HCT116 (cell line): Measurements from ENCODE around the gene ANAPC2. TPM values are rescaled to one million over a fixed set of nuclear protein-coding genes. Genes with fewer than 3 reads are reported as not detected.

Experiments
- ATAC-seq: fragments of 200-7000 bp; cut with Tn5 transposase; 2 replicates; pipeline ENCODE4 v1.9.1; 2020; ENCODE audit warnings: mild to moderate bottlenecking, moderate library complexity
- BruUV-seq: library from RNA; stranded (reverse); fragments of 400-500 nt; replicated peaks from 2 replicates; lab custom pipeline; 2021; lab: Mats Ljungman, UMichigan
- CTCF ChIA-PET: fragments of 300-600 bp; sonication (Branson Sonifier 250); formaldehyde crosslinking; loops from one replicate; lab custom pipeline; 2021; ENCODE audit warnings: antibody characterized with exemption; lab: Charles Lee
- POLR2A ChIA-PET: fragments of 300-600, 350-600 bp; sonication (Branson Sonifier 250); formaldehyde crosslinking; loops from one replicate; lab custom pipeline; 2021; ENCODE audit warnings: antibody characterized with exemption; lab: Charles Lee
- RAD21 ChIA-PET, 2 experiments: fragments of 300-600 bp; sonication (Branson Sonifier 250); formaldehyde crosslinking; loops; one replicate each; lab custom pipeline; 2023; ENCODE audit warnings: low total read pairs in 2 of 2; ENCODE audit not compliant: uncharacterized antibody in 2 of 2, unreplicated experiment in 2 of 2, low non-redundant PET in 1 of 2; lab: Charles Lee
- DNase-seq: peaks from one replicate; pipeline ENCODE4 v3.0.0-alpha.2; 2010; ENCODE audit warnings: low read depth, low spot score
- H2AFZ ChIP-seq: fragments of 200-600 bp; shearing (Covaris generic), sonication (generic); 2 replicates; pipeline ENCODE4 v1.6.1; 2017; ENCODE audit warnings: low read depth, mixed run types, mixed read lengths, antibody characterized with exemption, low read length; ENCODE audit not compliant: poor library complexity, severe bottlenecking
- H3K27ac ChIP-seq: 2 replicates; pipeline ENCODE4 v1.5.1; 2012; ENCODE audit warnings: low read depth, low read length
- H3K27me3 ChIP-seq: fragments of 200-600 bp; sonication (generic); 2 replicates; pipeline ENCODE4 v1.6.1; 2016; ENCODE audit warnings: mixed run types, low read length, mixed read lengths; ENCODE audit not compliant: insufficient read depth
- H3K36me3 ChIP-seq, 2 experiments: fragments of 200-500 bp in 1 of 2; fragments of 200-600 bp in 1 of 2; sonication (Bioruptor generic) in 1 of 2; sonication (generic) in 1 of 2; 2 replicates each; pipeline versions ENCODE4 v1.5.1 to v1.6.1; 2014 to 2016; ENCODE audit warnings: low read length in 2 of 2, inconsistent platforms in 1 of 2, mixed read lengths in 1 of 2, mixed run types in 1 of 2; ENCODE audit not compliant: insufficient read depth in 2 of 2, control insufficient read depth in 1 of 2
- H3K4me1 ChIP-seq, 2 experiments: fragments of 200-600 bp in 1 of 2; sonication (generic) in 1 of 2; 2 replicates each; pipeline versions ENCODE4 v1.5.1 to v1.6.1; 2012 to 2017; ENCODE audit warnings: low read length in 2 of 2, inconsistent platforms in 1 of 2, mild to moderate bottlenecking in 1 of 2, mixed read lengths in 1 of 2, mixed run types in 1 of 2, moderate library complexity in 1 of 2; ENCODE audit not compliant: insufficient read depth in 2 of 2, control insufficient read depth in 1 of 2
- H3K4me2 ChIP-seq: fragments of 200-600 bp; sonication (generic); 2 replicates; pipeline ENCODE4 v1.6.1; 2017; ENCODE audit warnings: mixed run types, low read length, mixed read lengths
- H3K4me3 ChIP-seq, 2 experiments: fragments of 200-600 bp in 1 of 2; sonication (generic) in 1 of 2; replicated peaks in 1 of 2; 2 replicates each; pipeline ENCODE4 v1.5.1; 2011 to 2016; ENCODE audit warnings: low read length in 2 of 2, control low read depth in 1 of 2, low read depth in 1 of 2, mild to moderate bottlenecking in 1 of 2, mixed read lengths in 1 of 2, mixed run types in 1 of 2
- H3K79me2 ChIP-seq: fragments of 200-600 bp; sonication (generic); 2 replicates; pipeline ENCODE4 v1.6.1; 2017; ENCODE audit warnings: mild to moderate bottlenecking, mixed run types, low read length, moderate library complexity, mixed read lengths; ENCODE audit not compliant: insufficient read depth
- H3K9ac ChIP-seq: fragments of 200-600 bp; sonication (generic); 2 replicates; pipeline ENCODE4 v1.6.1; 2016; ENCODE audit warnings: low read length, mixed read lengths
- H3K9me2 ChIP-seq: fragments of 200-600 bp; sonication (generic), shearing (Covaris generic); 2 replicates; pipeline ENCODE4 v1.6.1; 2017; ENCODE audit warnings: mixed run types, mild to moderate bottlenecking, moderate library complexity; ENCODE audit not compliant: insufficient read depth
- H3K9me3 ChIP-seq, 2 experiments: fragments of 200-500 bp in 1 of 2; fragments of 200-600 bp in 1 of 2; sonication (Bioruptor generic) in 1 of 2; sonication (generic) in 1 of 2; 2 replicates each; pipeline ENCODE4 v1.6.1; 2014 to 2017; ENCODE audit warnings: low read length in 2 of 2, mixed read lengths in 2 of 2, inconsistent platforms in 1 of 2, low read depth in 1 of 2, mild to moderate bottlenecking in 1 of 2, mixed run types in 1 of 2, moderate library complexity in 1 of 2; ENCODE audit not compliant: control insufficient read depth in 1 of 2, insufficient read depth in 1 of 2
- H4K20me1 ChIP-seq: fragments of 200-600 bp; sonication (generic), shearing (Covaris generic); 2 replicates; pipeline ENCODE4 v1.6.1; 2017; ENCODE audit warnings: mixed run types, mild to moderate bottlenecking, moderate library complexity; ENCODE audit not compliant: insufficient read depth
- CBX3 ChIP-seq: IDR thresholded peaks from 2 replicates; pipeline ENCODE4 v1.6.1; 2012; ENCODE audit warnings: low read depth
- CEBPB ChIP-seq: IDR thresholded peaks from 2 replicates; pipeline ENCODE4 v1.6.1; 2012; ENCODE audit warnings: low read depth
- CTCF ChIP-seq, 3 experiments: fragments of 200-600 bp in 1 of 3; sonication (generic) in 1 of 3; IDR thresholded peaks in 2 of 3; conservative IDR thresholded peaks in 1 of 3; 2 replicates each; pipeline ENCODE4 v1.5.1; 2012 to 2017; ENCODE audit warnings: low read depth in 2 of 3, low read length in 2 of 3, antibody characterized with exemption in 1 of 3, borderline replicate concordance in 1 of 3, control low read depth in 1 of 3, mild to moderate bottlenecking in 1 of 3, mixed read lengths in 1 of 3, mixed run types in 1 of 3, moderate library complexity in 1 of 3; ENCODE audit not compliant: insufficient read depth in 1 of 3
- EGR1 ChIP-seq: IDR thresholded peaks from 2 replicates; pipeline ENCODE4 v1.6.1; 2012; ENCODE audit warnings: low read depth
- MAX ChIP-seq: IDR thresholded peaks from 2 replicates; pipeline ENCODE4 v1.6.1; 2012
- POLR2AphosphoS5 ChIP-seq: IDR thresholded peaks from 2 replicates; pipeline ENCODE4 v1.6.1; 2011; ENCODE audit warnings: mild to moderate bottlenecking, low read depth, low read length, moderate library complexity
- RAD21 ChIP-seq: IDR thresholded peaks from 2 replicates; pipeline ENCODE4 v1.6.1; 2012; ENCODE audit warnings: low read depth, mild to moderate bottlenecking
- SRF ChIP-seq: IDR thresholded peaks from 2 replicates; pipeline ENCODE4 v1.6.1; 2012; ENCODE audit warnings: low read depth
- TCF7L2 ChIP-seq: IDR thresholded peaks from 2 replicates; pipeline ENCODE4 v1.7.0; 2011; ENCODE audit warnings: borderline replicate concordance, inconsistent platforms; ENCODE audit not compliant: insufficient read depth, insufficient read length; ENCODE audit errors: extremely low read depth
- ZFX ChIP-seq: fragments of 450-650 bp; IDR thresholded peaks from 2 replicates; pipeline ENCODE4 v1.6.1; 2017
- intact Hi-C: fragments of 100-400 bp; cut with micrococcal nuclease; formaldehyde crosslinking; loops from 2 replicates; pipeline ENCODE4 v1.10.0; 2022
- total RNA-seq: library from RNA; stranded (reverse); gene quantifications from one replicate; pipeline ENCODE4 v1.2.1, GENCODE V29; 2021; ENCODE audit not compliant: unreplicated experiment

ANAPC2 gene
- total RNA-seq, 1 experiment from 2014 or later, result 75.5 TPM

- RAD21 ChIA-PET, result no interaction called here
- no TSS peak for BruUV-seq
- Histone ChIP-seq H3K9me2 (no peaks in the 10 kb centered on the region), H3K4me1 (peaks cover 48 to 80% of the 10 kb centered on the region in 2 experiments), H3K9ac (no peak overlapping the region), H3K4me3 (peak overlapping the region; percentile 50 to 60; a peak in 3 of 4 replicates), H2AFZ (no peak overlapping the region), H3K27me3 (no peaks in the 10 kb centered on the region), H3K27ac (peak overlapping the region; percentile 98; the same call in 1 of the 2 replicates), H3K36me3 (no peaks in the 10 kb centered on the region), H3K79me2 (no peaks in the 10 kb centered on the region), H4K20me1 (no peaks in the 10 kb centered on the region), H3K4me2 (peak overlapping the region; percentile 74), H3K9me3 (no peaks in the 10 kb centered on the region)
- no peak for DNase-seq
- POLR2A ChIA-PET, result interaction anchor here (1.2 kb wide), 1 partner anchor 20 kb away, joined by 3 read pairs; the partner anchor contains the start of gene TUBB4B
- intact Hi-C loops, result loop anchor here (10.0 kb wide), 1 partner anchor 436 kb away; no protein-coding TSS in a partner anchor
- TF ChIP-seq CEBPB (no peak), EGR1 (no peak), ZFX (no peak)
- no peak for ATAC-seq
- CTCF ChIA-PET, result interaction anchor here (0.7 kb wide), 1 partner anchor 23 kb away, joined by 6 read pairs; no protein-coding TSS in a partner anchor
Measured at GRCh38 chr9:137221095-137221505, 32.7 kb upstream of the ANAPC2 start.

GRCh38 chr9:137220317-137221094, 32.1 kb upstream of the ANAPC2 start:
- Histone ChIP-seq H3K4me2 (no peak overlapping the region), H3K9me3 (no peaks in the 10 kb centered on the region), H3K27me3 (no peaks in the 10 kb centered on the region), H3K27ac (peak overlapping the region; percentile 37; the same call in 1 of the 2 replicates), H3K9ac (no peak overlapping the region), H3K4me1 (peaks cover 42 to 74% of the 10 kb centered on the region in 2 experiments), H3K79me2 (no peaks in the 10 kb centered on the region), H4K20me1 (no peaks in the 10 kb centered on the region), H3K9me2 (no peaks in the 10 kb centered on the region), H3K4me3 (no peak overlapping the region), H3K36me3 (no peaks in the 10 kb centered on the region), H2AFZ (no peak overlapping the region)
- RAD21 ChIA-PET, result no interaction called here
- ATAC-seq, result no peak
- TF ChIP-seq RAD21 (no peak), MAX (no peak), CBX3 (no peak), CTCF (IDR thresholded peaks at IDR 0.05 in 2 of 3, conservative IDR thresholded peaks at IDR 0.05 in 1 of 3; ENCODE audit: borderline replicate concordance in 1 of 3, insufficient read depth in 1 of 3, low read depth in 2 of 3, low read length in 2 of 3) (no peak), SRF (no peak), POLR2AphosphoS5 (no peak), TCF7L2 (no peak)
- TSS peak; percentile 57 for BruUV-seq
- POLR2A ChIA-PET, result interaction anchor here (1.2 kb wide), 1 partner anchor 20 kb away, joined by 3 read pairs; the partner anchor contains the start of gene TUBB4B
- intact Hi-C loops, result loop anchor here (10.0 kb wide), 1 partner anchor 436 kb away; no protein-coding TSS in a partner anchor
- CTCF ChIA-PET, result interaction anchor here (0.7 kb wide), 1 partner anchor 22 kb away, joined by 6 read pairs; no protein-coding TSS in a partner anchor
- no peak for DNase-seq
